DND-41 (cell line): ENCODE data around the gene STAG1.

Experiments
- ATAC-seq: fragments of 200-7000 bp; cut with Tn5 transposase; 3 replicates; pipeline ENCODE4 v1.9.1; 2021; ENCODE audit warnings: low read depth; ENCODE audit not compliant: insufficient read depth
- DNase-seq: peaks from one replicate; pipeline ENCODE4 v3.0.0-alpha.2; 2020
- H2AFZ ChIP-seq: 2 replicates; pipeline ENCODE4 v1.6.0; 2012; ENCODE audit warnings: low read depth, low read length
- H3K27ac ChIP-seq: 2 replicates; pipeline ENCODE4 v1.5.1; 2012; ENCODE audit warnings: low read length, inconsistent platforms
- H3K27me3 ChIP-seq: fragments of 200-600 bp; sonication (generic); 2 replicates; pipeline ENCODE4 v1.6.0; 2012; ENCODE audit warnings: low read length, mild to moderate bottlenecking, inconsistent platforms; ENCODE audit not compliant: insufficient read depth, poor library complexity
- H3K36me3 ChIP-seq: 2 replicates; pipeline ENCODE4 v1.5.1; 2012; ENCODE audit warnings: low read length, inconsistent platforms; ENCODE audit not compliant: insufficient read depth
- H3K4me1 ChIP-seq: 2 replicates; pipeline ENCODE4 v1.5.1; 2012; ENCODE audit warnings: mild to moderate bottlenecking, low read length; ENCODE audit not compliant: insufficient read depth
- H3K4me2 ChIP-seq: 2 replicates; pipeline ENCODE4 v1.6.0; 2012; ENCODE audit warnings: mild to moderate bottlenecking, moderate library complexity, low read length, inconsistent platforms; ENCODE audit not compliant: insufficient read depth
- H3K4me3 ChIP-seq, 2 experiments: fragments of 200-600 bp in 1 of 2; shearing (Covaris generic) in 1 of 2; 2 replicates each; pipeline ENCODE4 v1.5.1; 2012 to 2016; ENCODE audit warnings: inconsistent platforms in 2 of 2, low read length in 2 of 2, mild to moderate bottlenecking in 2 of 2, low read depth in 1 of 2, moderate library complexity in 1 of 2
- H3K79me2 ChIP-seq: 2 replicates; pipeline ENCODE4 v1.6.0; 2012; ENCODE audit warnings: low read length, inconsistent platforms; ENCODE audit not compliant: insufficient read depth
- H3K9ac ChIP-seq: 2 replicates; pipeline ENCODE4 v1.6.0; 2012; ENCODE audit warnings: low read depth, mild to moderate bottlenecking, inconsistent platforms, low read length, moderate library complexity
- H3K9me3 ChIP-seq: 2 replicates; pipeline ENCODE4 v1.5.1; 2012; ENCODE audit warnings: low read length, moderate library complexity, mild to moderate bottlenecking, inconsistent platforms; ENCODE audit not compliant: insufficient read depth, severe bottlenecking
- H4K20me1 ChIP-seq: 2 replicates; pipeline ENCODE4 v1.6.0; 2012; ENCODE audit warnings: low read length; ENCODE audit not compliant: insufficient read depth
- EZH2 ChIP-seq: IDR thresholded peaks from 3 replicates; pipeline ENCODE4 v1.6.1; 2012; ENCODE audit warnings: borderline replicate concordance, low read depth, mild to moderate bottlenecking, moderate library complexity, low read length, inconsistent platforms; ENCODE audit not compliant: severe bottlenecking
- TF ChIP-seq, protein P1 (sequence below): IDR thresholded peaks from 2 replicates; pipeline ENCODE4 v1.5.1; 2012; ENCODE audit warnings: borderline replicate concordance, low read length, moderate library complexity, mild to moderate bottlenecking; ENCODE audit not compliant: poor library complexity, severe bottlenecking; ENCODE audit errors: extremely low read depth

Gene STAG1

DNA sequence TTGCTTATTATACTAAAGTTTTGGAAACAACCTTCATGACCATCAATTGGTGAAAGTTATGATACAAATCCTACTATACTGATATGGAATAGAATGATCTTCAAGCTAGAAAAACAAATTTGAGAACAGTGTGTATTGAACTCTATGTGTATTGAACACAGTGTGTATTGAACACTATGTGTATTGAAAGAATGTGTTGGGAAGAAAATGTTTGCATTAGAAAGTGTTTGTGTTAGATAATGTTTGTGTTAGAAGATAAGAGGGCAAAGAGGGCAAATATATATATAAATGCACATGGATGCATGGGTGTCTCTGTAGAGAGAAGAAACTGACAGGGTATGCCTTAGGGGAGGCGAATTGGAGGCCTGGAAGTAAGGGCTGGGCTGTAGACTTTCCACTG lies 459.7 kb downstream of the STAG1 start:
- H3K4me3 ChIP-seq = no peak overlapping the region
- no peaks in the 10 kb centered on the region for H3K9me3 ChIP-seq
- H3K36me3 ChIP-seq = peaks cover 53% of the 10 kb centered on the region
- H4K20me1 ChIP-seq = no peaks in the 10 kb centered on the region
- DNase-seq = no peak
- no peak overlapping the region for H3K9ac ChIP-seq
- no peaks in the 10 kb centered on the region for H3K79me2 ChIP-seq
- no peaks in the 10 kb centered on the region for H3K4me1 ChIP-seq
- H3K27me3 ChIP-seq = no peaks in the 10 kb centered on the region
- H2AFZ ChIP-seq = no peak overlapping the region
- ATAC-seq = no peak
- H3K4me2 ChIP-seq = no peak overlapping the region
- H3K27ac ChIP-seq = no peak overlapping the region
- TF ChIP-seq EZH2 = no peak
- TF ChIP-seq, protein P1, sequence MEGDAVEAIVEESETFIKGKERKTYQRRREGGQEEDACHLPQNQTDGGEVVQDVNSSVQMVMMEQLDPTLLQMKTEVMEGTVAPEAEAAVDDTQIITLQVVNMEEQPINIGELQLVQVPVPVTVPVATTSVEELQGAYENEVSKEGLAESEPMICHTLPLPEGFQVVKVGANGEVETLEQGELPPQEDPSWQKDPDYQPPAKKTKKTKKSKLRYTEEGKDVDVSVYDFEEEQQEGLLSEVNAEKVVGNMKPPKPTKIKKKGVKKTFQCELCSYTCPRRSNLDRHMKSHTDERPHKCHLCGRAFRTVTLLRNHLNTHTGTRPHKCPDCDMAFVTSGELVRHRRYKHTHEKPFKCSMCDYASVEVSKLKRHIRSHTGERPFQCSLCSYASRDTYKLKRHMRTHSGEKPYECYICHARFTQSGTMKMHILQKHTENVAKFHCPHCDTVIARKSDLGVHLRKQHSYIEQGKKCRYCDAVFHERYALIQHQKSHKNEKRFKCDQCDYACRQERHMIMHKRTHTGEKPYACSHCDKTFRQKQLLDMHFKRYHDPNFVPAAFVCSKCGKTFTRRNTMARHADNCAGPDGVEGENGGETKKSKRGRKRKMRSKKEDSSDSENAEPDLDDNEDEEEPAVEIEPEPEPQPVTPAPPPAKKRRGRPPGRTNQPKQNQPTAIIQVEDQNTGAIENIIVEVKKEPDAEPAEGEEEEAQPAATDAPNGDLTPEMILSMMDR = no peak

DNA sequence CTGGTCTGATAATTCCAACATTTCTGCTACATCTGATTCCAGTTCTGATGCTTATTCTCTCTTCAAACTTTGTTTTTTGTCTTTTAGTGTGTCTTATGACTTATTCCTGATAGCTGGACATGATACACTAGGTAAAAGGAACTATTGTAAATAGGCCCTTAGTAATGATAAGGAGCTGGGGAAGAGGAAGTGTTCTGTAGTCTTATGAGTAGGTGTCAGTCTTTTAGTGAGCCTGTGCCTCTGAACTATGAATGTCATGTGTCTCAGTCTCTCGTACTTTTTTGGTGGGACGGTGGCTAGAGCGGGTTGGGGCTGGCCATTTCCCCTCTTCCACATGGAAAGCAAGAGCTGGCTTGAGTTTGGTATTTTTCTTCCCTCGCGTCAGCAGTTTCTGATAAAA lies 460.9 kb downstream of the STAG1 start:
- H2AFZ ChIP-seq = no peak overlapping the region
- ATAC-seq (no peak), DNase-seq (no peak)
- no peak overlapping the region for H3K4me2 ChIP-seq
- no peaks in the 10 kb centered on the region for H3K27me3 ChIP-seq
- H3K9me3 ChIP-seq = no peaks in the 10 kb centered on the region
- H3K27ac ChIP-seq = no peak overlapping the region
- H3K4me3 ChIP-seq = no peak overlapping the region
- no peaks in the 10 kb centered on the region for H3K4me1 ChIP-seq
- no peaks in the 10 kb centered on the region for H4K20me1 ChIP-seq
- TF ChIP-seq EZH2 = no peak
- TF ChIP-seq, protein P1 = no peak
- no peak overlapping the region for H3K9ac ChIP-seq
- H3K36me3 ChIP-seq = peaks cover 52% of the 10 kb centered on the region
- no peaks in the 10 kb centered on the region for H3K79me2 ChIP-seq
